Keratinocyte (primary cell): Measurements from ENCODE around the gene AHCY. TPM values are rescaled to one million over a fixed set of nuclear protein-coding genes. Genes with fewer than 3 reads are reported as not detected.
A peak's percentile ranks its signal among the peaks of the same experiment; 100 is the strongest.

ENCODE experiments used
- DNase-seq: peaks from one replicate; pipeline ENCODE4 v3.0.0-alpha.2; 2011; ENCODE audit warnings: low read depth, missing footprints, low spot score
- FAIRE-seq: peaks from 2 replicates; lab custom pipeline; 2011; peaks lifted over from hg19 to GRCh38; lab: Jason Lieb, UNC
- H2AFZ ChIP-seq: 2 replicates; pipeline ENCODE4 v1.6.0; 2012; ENCODE audit warnings: low read length, control low read depth, inconsistent platforms; ENCODE audit not compliant: control insufficient read depth
- H3K27ac ChIP-seq: 2 replicates; pipeline ENCODE4 v1.5.1; 2011; ENCODE audit warnings: low read length; ENCODE audit not compliant: control insufficient read depth, insufficient read depth
- H3K27me3 ChIP-seq: 3 replicates; pipeline ENCODE4 v1.6.0; 2011; ENCODE audit warnings: low read length; ENCODE audit not compliant: control insufficient read depth, insufficient read depth; ENCODE audit errors: extremely low read depth
- H3K36me3 ChIP-seq, 2 experiments: 2 replicates in 1 of 2; 3 replicates in 1 of 2; pipeline ENCODE4 v1.5.1; 2011; ENCODE audit warnings: low read length in 2 of 2, mild to moderate bottlenecking in 1 of 2; ENCODE audit not compliant: control insufficient read depth in 2 of 2, insufficient read depth in 2 of 2; ENCODE audit errors: extremely low read depth in 1 of 2
- H3K4me1 ChIP-seq: 3 replicates; pipeline ENCODE4 v1.5.1; 2011; ENCODE audit warnings: low read length; ENCODE audit not compliant: control insufficient read depth, insufficient read depth; ENCODE audit errors: extremely low read depth
- H3K4me2 ChIP-seq: 3 replicates; pipeline ENCODE4 v1.6.0; 2011; ENCODE audit warnings: low read depth, low read length; ENCODE audit not compliant: control insufficient read depth, insufficient read depth; ENCODE audit errors: extremely low read depth
- H3K4me3 ChIP-seq, 3 experiments: fragments of 200-600 bp in 1 of 3; sonication (generic) in 1 of 3; 2 replicates in 2 of 3; 3 replicates in 1 of 3; pipeline ENCODE4 v1.5.1; 2011 to 2016; ENCODE audit warnings: low read length in 3 of 3, mild to moderate bottlenecking in 3 of 3, control low read depth in 2 of 3, inconsistent platforms in 1 of 3, low read depth in 1 of 3, mixed read lengths in 1 of 3, mixed run types in 1 of 3, moderate library complexity in 1 of 3; ENCODE audit not compliant: control insufficient read depth in 2 of 3, insufficient read depth in 2 of 3; ENCODE audit errors: extremely low read depth in 1 of 3
- H3K79me2 ChIP-seq: 2 replicates; pipeline ENCODE4 v1.6.0; 2012; ENCODE audit warnings: low read length; ENCODE audit not compliant: control insufficient read depth, insufficient read depth
- H3K9ac ChIP-seq: 3 replicates; pipeline ENCODE4 v1.6.0; 2011; ENCODE audit warnings: low read length; ENCODE audit not compliant: control insufficient read depth, insufficient read depth; ENCODE audit errors: extremely low read depth
- H3K9me1 ChIP-seq: 3 replicates; pipeline ENCODE4 v1.6.0; 2011; ENCODE audit warnings: low read length; ENCODE audit not compliant: control insufficient read depth, insufficient read depth; ENCODE audit errors: extremely low read depth
- H3K9me3 ChIP-seq: 2 replicates; pipeline ENCODE4 v1.5.1; 2012; ENCODE audit warnings: low read depth, low read length; ENCODE audit not compliant: control insufficient read depth
- H4K20me1 ChIP-seq: 3 replicates; pipeline ENCODE4 v1.6.0; 2011; ENCODE audit warnings: low read length; ENCODE audit not compliant: control insufficient read depth, insufficient read depth; ENCODE audit errors: extremely low read depth
- CTCF ChIP-seq, 3 experiments: IDR thresholded peaks in 1 of 3; conservative IDR thresholded peaks in 1 of 3; optimal IDR thresholded peaks in 1 of 3; 2 replicates in 2 of 3; 3 replicates in 1 of 3; pipeline versions ENCODE3 to v1.5.1; 2011; ENCODE audit warnings: low read length in 3 of 3, mild to moderate bottlenecking in 3 of 3, moderate library complexity in 2 of 3, control low read depth in 1 of 3, inconsistent platforms in 1 of 3; ENCODE audit not compliant: insufficient read depth in 2 of 3; ENCODE audit errors: extremely low read depth in 1 of 3
- EZH2 ChIP-seq: IDR thresholded peaks from one replicate; pipeline ENCODE4 v1.6.1; 2012; ENCODE audit warnings: inconsistent platforms, mild to moderate bottlenecking, low read length, moderate library complexity
- dilution Hi-C: fragments of 300-500 bp; cut with MboI; formaldehyde crosslinking; loops from one replicate; pipeline ENCODE4 v1.7.0; 2020; ENCODE audit warnings: low sequenced_read_pairs; ENCODE audit not compliant: extremely low pct_ligation_motif_present
- polyA plus RNA-seq, 5 experiments: library from polyadenylated mRNA; depleted of rRNA in 3 of 5; stranded (reverse) in 3 of 5; stranded (forward) in 1 of 5; unstranded in 1 of 5; fragments of >200 nt; gene quantifications; 1 replicate in 1 of 5; 2 replicates in 3 of 5; 3 replicates in 1 of 5; pipeline versions ENCODE4 v1.2.1 to v1.2.3, GENCODE V29; 2011 to 2012; ENCODE audit warnings: missing spikeins in 2 of 5, low read depth in 1 of 5, low replicate concordance in 1 of 5

Gene AHCY
- polyA plus RNA-seq, 1 donor (not counting 4 experiments of a cell fraction or from before 2014, with no cell fraction given) = 320 TPM

DNA sequence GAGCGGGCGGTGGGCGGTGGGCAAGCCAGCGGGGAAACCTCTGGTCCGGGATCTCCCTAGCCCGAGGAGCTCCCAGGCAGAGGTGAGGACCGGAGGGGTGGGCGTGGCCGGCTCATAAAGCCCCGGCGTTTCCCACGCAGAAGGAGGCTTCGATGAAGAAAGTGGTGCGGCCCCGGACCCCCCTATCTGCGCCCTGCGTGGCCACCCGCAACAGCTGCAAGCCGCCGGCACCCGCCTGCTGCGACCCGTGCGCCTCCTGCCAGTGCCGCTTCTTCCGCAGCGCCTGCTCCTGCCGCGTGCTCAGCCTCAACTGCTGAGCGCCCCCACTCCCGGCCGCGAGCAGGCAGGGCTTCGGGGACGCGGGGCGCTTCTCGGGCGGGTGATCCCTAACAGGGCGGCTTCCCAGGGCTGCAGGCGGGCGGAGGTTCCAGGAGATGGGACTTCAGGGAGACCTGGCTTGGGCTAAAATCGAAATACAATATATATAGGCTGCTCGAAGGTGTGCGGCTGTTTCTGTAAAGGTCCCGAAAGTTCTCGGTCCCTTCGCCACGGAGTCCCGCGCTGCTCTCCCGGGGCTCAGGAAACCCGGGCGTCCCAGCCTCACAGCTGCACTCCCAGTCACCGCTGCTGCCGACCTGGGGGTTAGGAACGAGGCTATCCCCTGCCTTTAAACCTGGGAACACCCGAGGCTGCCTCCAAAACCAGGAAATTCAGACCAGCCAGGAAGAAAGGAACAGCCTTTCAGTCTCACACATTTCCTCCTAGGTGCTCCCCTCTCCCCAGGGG is 34.1 kb downstream of the AHCY start:
- dilution Hi-C loops = no loop called here
- Histone ChIP-seq H3K79me2 (no peaks in the 10 kb centered on the region), H3K9me3 (no peaks in the 10 kb centered on the region), H3K4me1 (no peaks in the 10 kb centered on the region), H3K36me3 (peaks cover under 1 to 3% of the 10 kb centered on the region in 2 experiments), H3K27ac (no peak overlapping the region), H4K20me1 (peaks cover 3% of the 10 kb centered on the region), H3K27me3 (no peaks in the 10 kb centered on the region), H2AFZ (peak overlapping the region; percentile 37), H3K4me2 (peak overlapping the region; percentile 56), H3K9me1 (no peaks in the 10 kb centered on the region), H3K9ac (peak overlapping the region; percentile 49), H3K4me3 (peak overlapping the region; percentile 2 to 52 (median 3))
- TF ChIP-seq EZH2 = no peak
- peak in 1 of 3 experiments; percentile 5 for TF ChIP-seq CTCF (optimal IDR thresholded peaks at IDR 0.05 in 1 of 3, IDR thresholded peaks at IDR 0.05 in 1 of 3, conservative IDR thresholded peaks at IDR 0.05 in 1 of 3; ENCODE audit: extremely low read depth in 1 of 3, insufficient read depth in 2 of 3, low read length in 3 of 3)
- FAIRE-seq (no peak), DNase-seq (no peak)

- no peak overlapping the region for H3K4me2 ChIP-seq
These were observed 35.0 kb downstream of the AHCY start for GRCh38 chr20:34268145-34268544.

More at GRCh38 chr20:34268145-34268544, 35.0 kb downstream of the AHCY start:
- no peak for TF ChIP-seq CTCF (optimal IDR thresholded peaks at IDR 0.05 in 1 of 3, IDR thresholded peaks at IDR 0.05 in 1 of 3, conservative IDR thresholded peaks at IDR 0.05 in 1 of 3; ENCODE audit: extremely low read depth in 1 of 3, insufficient read depth in 2 of 3, low read length in 3 of 3)
- no peak for TF ChIP-seq EZH2
- no peak for DNase-seq
- no peaks in the 10 kb centered on the region for H3K9me1 ChIP-seq
- peaks cover 1% of the 10 kb centered on the region for H4K20me1 ChIP-seq
- FAIRE-seq = no peak
- no peak overlapping the region for H3K9ac ChIP-seq
- H3K4me1 ChIP-seq = no peaks in the 10 kb centered on the region
- no peaks in the 10 kb centered on the region for H3K79me2 ChIP-seq
- no peaks in the 10 kb centered on the region for H3K9me3 ChIP-seq
- H3K27ac ChIP-seq = no peak overlapping the region
- H2AFZ ChIP-seq = no peak overlapping the region
- H3K27me3 ChIP-seq = no peaks in the 10 kb centered on the region
- peaks cover 0 to 3% of the 10 kb centered on the region in 2 experiments for H3K36me3 ChIP-seq
- dilution Hi-C loops = no loop called here
- H3K4me3 ChIP-seq = no peak overlapping the region
